AG04449 (cell line): Measurements from ENCODE around the gene NEURL1B.

Experiments
- CTCF ChIA-PET: fragments of 350-600 bp; formaldehyde crosslinking; extraction: SDS; loops from one replicate; lab custom pipeline; 2021; ENCODE audit warnings: antibody characterized with exemption; lab: Yijun Ruan, JAX
- POLR2A ChIA-PET: fragments of 400-600, 350-600 bp; formaldehyde crosslinking; extraction: SDS; loops from one replicate; lab custom pipeline; 2020; ENCODE audit warnings: antibody characterized with exemption, inconsistent platforms; lab: Yijun Ruan, JAX
- DNase-seq: peaks from one replicate; pipeline ENCODE4 v3.0.0-alpha.2; 2010; ENCODE audit warnings: low read depth, low spot score
- H3K4me3 ChIP-seq: 2 replicates; pipeline ENCODE4 v1.5.1; 2011; ENCODE audit warnings: low read depth, mild to moderate bottlenecking, control low read depth, low read length
- TF ChIP-seq, protein P1 (sequence below): IDR thresholded peaks from one replicate; pipeline ENCODE4 v1.5.1; 2011; ENCODE audit warnings: mild to moderate bottlenecking, moderate library complexity, low read length, control low read depth, inconsistent platforms; ENCODE audit not compliant: insufficient read depth; ENCODE audit errors: missing control alignments

Gene NEURL1B

DNA sequence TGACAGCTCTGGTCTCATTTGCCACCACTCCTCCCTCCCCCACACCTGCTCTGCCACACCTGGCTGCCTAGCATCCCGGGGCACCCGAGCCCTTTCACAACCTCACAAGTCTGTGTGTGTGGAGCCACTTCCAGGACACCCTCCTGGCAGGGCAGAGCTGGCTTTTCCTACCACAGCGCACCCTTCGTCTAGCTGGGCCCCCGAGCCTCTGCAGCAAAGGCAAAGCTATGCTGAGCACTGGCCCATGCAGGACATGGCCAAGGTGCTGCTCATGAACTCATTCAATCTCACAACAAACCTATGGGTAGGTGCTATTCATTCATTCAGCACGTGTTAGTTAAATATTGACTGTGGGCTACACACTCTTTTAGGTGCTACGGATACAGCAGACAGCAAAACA, 86.5 kb downstream of the NEURL1B start:
- TF ChIP-seq, protein P1, sequence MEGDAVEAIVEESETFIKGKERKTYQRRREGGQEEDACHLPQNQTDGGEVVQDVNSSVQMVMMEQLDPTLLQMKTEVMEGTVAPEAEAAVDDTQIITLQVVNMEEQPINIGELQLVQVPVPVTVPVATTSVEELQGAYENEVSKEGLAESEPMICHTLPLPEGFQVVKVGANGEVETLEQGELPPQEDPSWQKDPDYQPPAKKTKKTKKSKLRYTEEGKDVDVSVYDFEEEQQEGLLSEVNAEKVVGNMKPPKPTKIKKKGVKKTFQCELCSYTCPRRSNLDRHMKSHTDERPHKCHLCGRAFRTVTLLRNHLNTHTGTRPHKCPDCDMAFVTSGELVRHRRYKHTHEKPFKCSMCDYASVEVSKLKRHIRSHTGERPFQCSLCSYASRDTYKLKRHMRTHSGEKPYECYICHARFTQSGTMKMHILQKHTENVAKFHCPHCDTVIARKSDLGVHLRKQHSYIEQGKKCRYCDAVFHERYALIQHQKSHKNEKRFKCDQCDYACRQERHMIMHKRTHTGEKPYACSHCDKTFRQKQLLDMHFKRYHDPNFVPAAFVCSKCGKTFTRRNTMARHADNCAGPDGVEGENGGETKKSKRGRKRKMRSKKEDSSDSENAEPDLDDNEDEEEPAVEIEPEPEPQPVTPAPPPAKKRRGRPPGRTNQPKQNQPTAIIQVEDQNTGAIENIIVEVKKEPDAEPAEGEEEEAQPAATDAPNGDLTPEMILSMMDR: no peak
- no peak for DNase-seq
- ChIA-PET POLR2A (no interaction called here), CTCF (interaction anchor here (1.1 to 2.4 kb wide), 7 partner anchors 11 to 205 kb away, joined by 3 to 12 read pairs (median 6); no protein-coding TSS in a partner anchor)
- H3K4me3 ChIP-seq: no peak overlapping the region

- TF ChIP-seq, protein P1: no peak
- CTCF ChIA-PET: interaction anchor here (1.0 to 2.5 kb wide), 5 partner anchors 12 to 204 kb away, joined by 5 to 12 read pairs (median 6); no protein-coding TSS in a partner anchor
Observed at GRCh38 chr5:172728481-172729241, 87.6 kb downstream of the NEURL1B start.

GRCh38 chr5:172729588-172729987, 88.5 kb downstream of the NEURL1B start:
- ChIA-PET CTCF (interaction anchor here (0.9 to 2.5 kb wide), 5 partner anchors 13 to 203 kb away, joined by 3 to 11 read pairs (median 6); no protein-coding TSS in a partner anchor), POLR2A (no interaction called here)
- no peak for DNase-seq
- H3K4me3 ChIP-seq: no peak overlapping the region
- TF ChIP-seq, protein P1: no peak

More at GRCh38 chr5:172728481-172729241, 87.6 kb downstream of the NEURL1B start:
- POLR2A ChIA-PET: interaction anchor here (1.0 kb wide), 1 partner anchor 42 kb away, joined by 5 read pairs; the partner anchor contains the start of gene DUSP1
- no peak overlapping the region for H3K4me3 ChIP-seq
- DNase-seq: no peak

DNA sequence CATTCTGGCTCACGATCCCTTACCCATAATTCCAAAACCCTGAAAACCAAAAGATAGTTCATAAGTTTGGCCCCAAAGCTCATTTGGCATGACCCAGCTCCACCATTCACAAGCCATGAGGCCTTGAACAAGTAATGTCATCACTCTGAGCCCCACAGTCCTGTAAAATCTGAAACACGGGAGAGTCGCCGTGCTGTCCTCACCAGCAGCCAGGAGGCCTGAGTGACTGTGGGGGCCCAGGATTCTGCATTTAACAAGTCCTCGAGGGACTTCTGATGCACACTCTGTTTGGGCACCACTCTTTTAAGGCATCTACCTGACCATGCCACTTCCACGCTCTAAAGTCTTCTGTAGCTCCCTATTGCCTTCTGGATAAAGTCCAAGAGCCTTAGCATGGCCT, 89.2 kb downstream of the NEURL1B start:
- ChIA-PET CTCF (interaction anchor here (1.3 to 2.5 kb wide), 3 partner anchors 13 to 201 kb away, joined by 4 to 11 read pairs (median 8); no protein-coding TSS in a partner anchor), POLR2A (no interaction called here)
- H3K4me3 ChIP-seq: no peak overlapping the region
- DNase-seq: no peak
- TF ChIP-seq, protein P1: no peak

GRCh38 chr5:172730981-172731679, 90.1 kb downstream of the NEURL1B start:
- CTCF ChIA-PET: interaction anchor here (1.2 to 4.0 kb wide), 7 partner anchors 14 to 200 kb away, joined by 4 to 39 read pairs (median 8); no protein-coding TSS in a partner anchor
- POLR2A ChIA-PET: interaction anchor here (2.9 kb wide), 1 partner anchor 39 kb away, joined by 58 read pairs; the partner anchor contains the start of gene DUSP1
- DNase-seq: no peak
- H3K4me3 ChIP-seq: no peak overlapping the region
- TF ChIP-seq, protein P1: no peak
